OCI-LY1 (cell line): ENCODE data around the gene OR4S1.
"Not testable (repeated sequence)": the region's sequence is repeated elsewhere in the genome, so short reads cannot be mapped to it uniquely, and the experiment has no call there.

Experiments used
- H2AFZ ChIP-seq: fragments of 200-600 bp; sonication (generic), shearing (Covaris generic); 2 replicates; pipeline ENCODE4 v1.6.0; 2014; ENCODE audit warnings: antibody characterized with exemption, mild to moderate bottlenecking, low read length
- H3F3A ChIP-seq: fragments of 200-600 bp; sonication (generic), shearing (Covaris generic); 2 replicates; pipeline ENCODE4 v1.6.0; 2014; ENCODE audit warnings: mild to moderate bottlenecking, antibody characterized with exemption, low read length, moderate library complexity; ENCODE audit not compliant: insufficient read depth
- H3K27ac ChIP-seq: fragments of 200-600 bp; sonication (generic); 2 replicates; pipeline ENCODE4 v1.5.1; 2014; ENCODE audit warnings: low read length, mixed run types, mild to moderate bottlenecking, low read depth; ENCODE audit not compliant: poor library complexity, severe bottlenecking
- H3K27me3 ChIP-seq: fragments of 200-600 bp; sonication (generic); 2 replicates; pipeline ENCODE4 v1.6.0; 2014; ENCODE audit warnings: antibody characterized with exemption, mild to moderate bottlenecking, low read length, moderate library complexity; ENCODE audit not compliant: insufficient read depth
- H3K36me3 ChIP-seq: fragments of 200-600 bp; sonication (generic); 2 replicates; pipeline ENCODE4 v1.6.1; 2014; ENCODE audit warnings: mild to moderate bottlenecking, antibody characterized with exemption, low read length, moderate library complexity, mixed read lengths; ENCODE audit not compliant: insufficient read depth
- H3K4me1 ChIP-seq: fragments of 200-600 bp; sonication (generic); 2 replicates; pipeline ENCODE4 v1.5.1; 2014; ENCODE audit warnings: mild to moderate bottlenecking, low read length, moderate library complexity; ENCODE audit not compliant: insufficient read depth, severe bottlenecking
- H3K4me2 ChIP-seq: fragments of 200-600 bp; sonication (generic), shearing (Covaris generic); 2 replicates; pipeline ENCODE4 v1.6.1; 2014; ENCODE audit warnings: low read length
- H3K4me3 ChIP-seq: fragments of 200-600 bp; sonication (generic); 2 replicates; pipeline ENCODE4 v1.5.1; 2014; ENCODE audit warnings: low read length, low read depth, mild to moderate bottlenecking, mixed read lengths; ENCODE audit not compliant: poor library complexity, severe bottlenecking
- H3K79me2 ChIP-seq: fragments of 200-600 bp; shearing (Covaris generic); 2 replicates; pipeline ENCODE4 v1.6.1; 2016; ENCODE audit warnings: mixed run types, low read length, mixed read lengths; ENCODE audit not compliant: insufficient read depth
- H3K9ac ChIP-seq: fragments of 200-600 bp; sonication (generic), shearing (Covaris generic); 2 replicates; pipeline ENCODE4 v1.6.1; 2014; ENCODE audit warnings: mild to moderate bottlenecking, low read length, mixed read lengths
- H3K9me2 ChIP-seq: fragments of 200-600 bp; sonication (generic), shearing (Covaris generic); 2 replicates; pipeline ENCODE4 v1.6.1; 2014; ENCODE audit warnings: low read depth, mild to moderate bottlenecking, low read length, mixed read lengths
- H3K9me3 ChIP-seq: fragments of 200-600 bp; shearing (Covaris generic); 2 replicates; pipeline ENCODE4 v1.6.1; 2014; ENCODE audit warnings: low read length, mixed read lengths
- H4K20me1 ChIP-seq: fragments of 200-600 bp; sonication (generic), shearing (Covaris generic); 2 replicates; pipeline ENCODE4 v1.6.0; 2016; ENCODE audit warnings: mild to moderate bottlenecking, low read length; ENCODE audit not compliant: insufficient read depth
- EZH2 ChIP-seq: fragments of 200-600 bp; sonication (generic), shearing (Covaris generic); IDR thresholded peaks from 2 replicates; pipeline ENCODE4 v1.8.0; 2017; ENCODE audit warnings: borderline replicate concordance, mixed run types, mild to moderate bottlenecking, antibody characterized with exemption, low read length, moderate library complexity, mixed read lengths
- TF ChIP-seq, protein P1 (sequence below): fragments of 200-600 bp; sonication (generic), shearing (Covaris generic); IDR thresholded peaks from 2 replicates; pipeline ENCODE4 v1.5.1; 2017; ENCODE audit warnings: mild to moderate bottlenecking, antibody characterized with exemption, low read length, moderate library complexity, mixed read lengths

OR4S1 gene

DNA sequence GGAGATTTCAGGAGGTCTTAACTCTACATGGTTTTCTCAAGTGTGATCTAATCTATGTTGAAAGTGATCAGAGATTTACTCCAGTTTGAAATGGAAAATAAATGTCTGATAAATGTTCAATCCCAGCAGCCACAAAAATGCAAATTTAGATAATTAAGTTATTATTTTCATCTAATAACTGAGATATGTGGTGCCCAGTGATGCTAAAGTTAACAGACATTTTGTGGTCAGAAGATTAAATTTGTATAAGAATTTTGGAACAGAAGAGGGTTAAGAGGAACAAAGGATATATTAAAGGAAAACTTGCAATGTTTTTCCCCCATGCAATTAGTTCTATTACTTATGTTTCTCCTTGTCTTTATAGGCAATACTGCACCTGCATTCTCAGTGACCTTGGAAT lies 18.6 kb downstream of the OR4S1 start, which contains the start of gene OR4C3:
TSS of gene OR4C3 (plus strand) at position 301 of the 400 bp plus-strand sequence. CDS start 102 bp downstream, outside the sequence.
- H3K4me3 ChIP-seq, H3K27me3 ChIP-seq, H3K36me3 ChIP-seq, H3K27ac ChIP-seq, H3K4me2 ChIP-seq, H3F3A ChIP-seq, H3K9me2 ChIP-seq, H3K4me1 ChIP-seq, H2AFZ ChIP-seq, H4K20me1 ChIP-seq, H3K9ac ChIP-seq, H3K79me2 ChIP-seq, H3K9me3 ChIP-seq: not testable (repeated sequence)

DNA sequence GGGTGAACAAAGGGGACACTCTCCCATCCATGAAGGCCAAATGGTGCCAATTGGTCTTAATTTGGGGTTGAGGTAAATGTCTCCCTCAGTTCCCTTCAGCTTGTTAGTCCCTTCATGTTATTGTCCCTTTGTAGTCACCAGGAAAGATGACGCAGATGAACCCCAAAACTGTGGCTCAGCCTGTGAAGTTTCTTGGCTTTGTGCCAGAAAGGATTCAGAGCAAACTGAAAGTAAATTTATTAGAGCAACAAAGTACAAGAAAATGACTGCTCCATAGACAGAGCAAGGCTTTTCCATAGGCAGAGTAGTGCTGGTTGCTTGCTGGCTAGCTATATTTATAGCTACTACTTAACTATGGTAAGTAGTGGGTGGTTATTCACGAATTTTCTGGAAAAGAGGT lies 35.4 kb downstream of the OR4S1 start:
- Histone ChIP-seq H3K9ac (no peak overlapping the region), H3F3A (no peaks in the 10 kb centered on the region), H3K4me1 (no peaks in the 10 kb centered on the region), H3K27me3 (no peaks in the 10 kb centered on the region), H3K9me3 (no peaks in the 10 kb centered on the region), H3K79me2 (no peaks in the 10 kb centered on the region), H3K36me3 (no peaks in the 10 kb centered on the region), H4K20me1 (no peaks in the 10 kb centered on the region), H3K4me2 (no peak overlapping the region), H3K4me3 (no peak overlapping the region), H3K9me2 (no peaks in the 10 kb centered on the region), H3K27ac (no peak overlapping the region), H2AFZ (no peak overlapping the region)
- TF ChIP-seq, protein P1, sequence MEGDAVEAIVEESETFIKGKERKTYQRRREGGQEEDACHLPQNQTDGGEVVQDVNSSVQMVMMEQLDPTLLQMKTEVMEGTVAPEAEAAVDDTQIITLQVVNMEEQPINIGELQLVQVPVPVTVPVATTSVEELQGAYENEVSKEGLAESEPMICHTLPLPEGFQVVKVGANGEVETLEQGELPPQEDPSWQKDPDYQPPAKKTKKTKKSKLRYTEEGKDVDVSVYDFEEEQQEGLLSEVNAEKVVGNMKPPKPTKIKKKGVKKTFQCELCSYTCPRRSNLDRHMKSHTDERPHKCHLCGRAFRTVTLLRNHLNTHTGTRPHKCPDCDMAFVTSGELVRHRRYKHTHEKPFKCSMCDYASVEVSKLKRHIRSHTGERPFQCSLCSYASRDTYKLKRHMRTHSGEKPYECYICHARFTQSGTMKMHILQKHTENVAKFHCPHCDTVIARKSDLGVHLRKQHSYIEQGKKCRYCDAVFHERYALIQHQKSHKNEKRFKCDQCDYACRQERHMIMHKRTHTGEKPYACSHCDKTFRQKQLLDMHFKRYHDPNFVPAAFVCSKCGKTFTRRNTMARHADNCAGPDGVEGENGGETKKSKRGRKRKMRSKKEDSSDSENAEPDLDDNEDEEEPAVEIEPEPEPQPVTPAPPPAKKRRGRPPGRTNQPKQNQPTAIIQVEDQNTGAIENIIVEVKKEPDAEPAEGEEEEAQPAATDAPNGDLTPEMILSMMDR: no peak
- no peak for TF ChIP-seq EZH2

DNA sequence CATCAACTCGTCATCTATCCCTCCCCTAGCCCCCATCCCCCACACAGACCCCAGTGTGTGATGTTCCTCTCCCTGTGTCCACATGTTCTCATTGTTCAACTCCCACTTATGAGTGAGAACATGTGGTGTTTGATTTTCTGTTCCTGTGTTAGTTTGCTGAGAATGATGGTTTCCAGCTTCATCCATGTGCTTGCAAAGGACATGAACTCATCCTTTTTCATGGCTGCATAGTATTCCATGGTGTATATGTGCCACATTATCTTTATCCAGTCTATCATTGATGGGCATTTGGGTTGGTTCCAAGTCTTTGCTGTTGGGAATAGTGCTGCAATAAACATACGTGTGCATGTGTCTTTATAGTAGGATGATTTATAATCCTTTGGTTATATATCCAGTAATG lies 36.5 kb downstream of the OR4S1 start:
- H4K20me1 ChIP-seq, H2AFZ ChIP-seq, H3K4me2 ChIP-seq, H3K79me2 ChIP-seq, H3K9me3 ChIP-seq, H3K9ac ChIP-seq, H3K27ac ChIP-seq, H3K4me3 ChIP-seq, H3K27me3 ChIP-seq, H3K36me3 ChIP-seq, H3F3A ChIP-seq, H3K4me1 ChIP-seq, H3K9me2 ChIP-seq: not testable (repeated sequence)

DNA sequence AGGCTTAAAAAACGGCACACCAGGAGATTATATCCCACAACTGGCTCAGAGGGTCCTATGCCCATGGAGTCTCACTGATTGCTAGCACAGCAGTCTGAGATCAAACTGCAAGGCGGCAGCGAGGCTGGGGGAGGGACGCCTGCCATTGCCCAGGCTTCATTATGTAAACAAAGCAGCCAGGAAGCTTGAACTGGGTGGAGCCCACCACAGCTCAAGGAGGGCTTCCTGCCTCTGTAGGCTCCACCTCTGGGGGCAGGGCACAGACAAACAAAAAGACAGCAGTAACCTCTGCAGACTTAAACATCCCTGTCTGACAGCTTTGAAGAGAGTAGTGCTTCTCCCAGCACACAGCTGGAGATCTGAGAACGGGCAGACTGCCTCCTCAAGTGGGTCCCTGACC lies 40.3 kb downstream of the OR4S1 start:
- not testable (repeated sequence) for H3K27me3 ChIP-seq, H2AFZ ChIP-seq, H3K4me2 ChIP-seq, H3F3A ChIP-seq, H3K4me1 ChIP-seq, H4K20me1 ChIP-seq, H3K9me3 ChIP-seq, H3K27ac ChIP-seq, H3K9me2 ChIP-seq, H3K79me2 ChIP-seq, H3K36me3 ChIP-seq, H3K9ac ChIP-seq, H3K4me3 ChIP-seq

DNA sequence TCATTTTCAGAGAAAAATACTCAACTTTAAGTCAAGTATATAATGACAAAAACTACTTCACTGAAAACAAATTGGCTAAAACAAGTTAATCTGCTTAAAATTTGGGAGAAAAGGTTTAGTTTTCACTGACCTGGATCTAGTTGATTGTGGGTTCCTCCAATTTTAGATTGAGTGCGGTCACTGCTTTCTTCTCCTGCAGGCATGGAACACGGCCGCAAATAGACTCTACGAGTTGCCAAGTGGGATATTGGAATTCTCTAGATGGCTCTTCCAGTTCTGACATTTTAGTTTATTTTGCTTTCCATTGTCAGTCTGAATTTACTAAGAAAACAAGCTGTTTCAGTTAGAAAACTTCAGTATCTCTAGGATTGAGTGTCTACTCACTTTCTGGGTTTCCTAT lies 48.0 kb downstream of the OR4S1 start:
- Histone ChIP-seq H3K4me2 (no peak overlapping the region), H3F3A (no peaks in the 10 kb centered on the region), H2AFZ (no peak overlapping the region), H4K20me1 (no peaks in the 10 kb centered on the region), H3K9ac (no peak overlapping the region), H3K4me3 (no peak overlapping the region), H3K36me3 (no peaks in the 10 kb centered on the region), H3K27me3 (no peaks in the 10 kb centered on the region), H3K9me3 (no peaks in the 10 kb centered on the region), H3K27ac (no peak overlapping the region), H3K4me1 (no peaks in the 10 kb centered on the region), H3K9me2 (no peaks in the 10 kb centered on the region), H3K79me2 (no peaks in the 10 kb centered on the region)
- TF ChIP-seq, protein P1: no peak
- TF ChIP-seq EZH2: no peak
